AG09319 (cell line): ENCODE data around the gene CNTLN.
"Not testable (repeated sequence)": the region's sequence is repeated elsewhere in the genome, so short reads cannot be mapped to it uniquely, and the experiment has no call there.

Source experiments
- DNase-seq: peaks from one replicate; pipeline ENCODE4 v3.0.0-alpha.2; 2010; ENCODE audit warnings: low read depth; ENCODE audit errors: extremely low read depth
- CTCF ChIP-seq: IDR thresholded peaks from 2 replicates; pipeline ENCODE4 v1.5.1; 2011; ENCODE audit warnings: low read depth, mild to moderate bottlenecking, inconsistent platforms, low read length, moderate library complexity

The CNTLN gene

GRCh38 chr9:17342696-17343095, 207.9 kb downstream of the CNTLN start:
- no peak for DNase-seq

GRCh38 chr9:17349831-17350230, 215.0 kb downstream of the CNTLN start:
- DNase-seq: peak; percentile 3
- TF ChIP-seq CTCF: no peak

More at GRCh38 chr9:17342696-17343095, 207.9 kb downstream of the CNTLN start:
- no peak for TF ChIP-seq CTCF

- not testable (repeated sequence) for DNase-seq
These were observed 219.2 kb downstream of the CNTLN start for GRCh38 chr9:17354006-17354405.

GRCh38 chr9:17361378-17361777, 226.5 kb downstream of the CNTLN start:
- no peak for DNase-seq

GRCh38 chr9:17367035-17367434, 232.2 kb downstream of the CNTLN start:
- TF ChIP-seq CTCF: no peak
- no peak for DNase-seq

More at GRCh38 chr9:17361378-17361777, 226.5 kb downstream of the CNTLN start:
- no peak for TF ChIP-seq CTCF

GRCh38 chr9:17380126-17380861, 245.5 kb downstream of the CNTLN start:
- no peak for TF ChIP-seq CTCF
- DNase-seq: no peak

GRCh38 chr9:17387565-17387964, 252.7 kb downstream of the CNTLN start:
- DNase-seq: no peak
- TF ChIP-seq CTCF: no peak

GRCh38 chr9:17389026-17389425, 254.2 kb downstream of the CNTLN start:
- no peak for TF ChIP-seq CTCF
- no peak for DNase-seq
